T-helper 22 cell (primary cell): ENCODE data around the gene NAIF1.
"Not testable (repeated sequence)": the region's sequence is repeated elsewhere in the genome, so short reads cannot be mapped to it uniquely, and the experiment has no call there.

Experiments used
- DNase-seq: peaks from one replicate; pipeline ENCODE4 v3.0.0-alpha.2; 2020; ENCODE audit warnings: low read depth

Gene NAIF1

GRCh38 chr9:128085943-128086342 is 18.8 kb upstream of the NAIF1 start:
- DNase-seq: no peak

GRCh38 chr9:128084746-128085145 is 17.6 kb upstream of the NAIF1 start:
- DNase-seq: no peak

- no peak for DNase-seq
Observed at GRCh38 chr9:128082151-128082550, 15.0 kb upstream of the NAIF1 start.

GRCh38 chr9:128081056-128081455 is 13.9 kb upstream of the NAIF1 start:
- no peak for DNase-seq

- no peak for DNase-seq
Observed at GRCh38 chr9:128080206-128080605, 13.1 kb upstream of the NAIF1 start.

- no peak for DNase-seq
Observed at GRCh38 chr9:128078504-128079434, 11.6 kb upstream of the NAIF1 start.

- DNase-seq: no peak
Observed at GRCh38 chr9:128077847-128078503, 10.9 kb upstream of the NAIF1 start.

- no peak for DNase-seq
Observed at GRCh38 chr9:128073253-128073886, 6.2 kb upstream of the NAIF1 start.

- DNase-seq: peak; percentile 47
Observed at GRCh38 chr9:128072144-128073021, 5.3 kb upstream of the NAIF1 start.

GRCh38 chr9:128071475-128071874 is 4.4 kb upstream of the NAIF1 start:
- DNase-seq: not testable (repeated sequence)

GRCh38 chr9:128070874-128071273 is 3.8 kb upstream of the NAIF1 start:
- no peak for DNase-seq

- peak; percentile 40 for DNase-seq
Observed at GRCh38 chr9:128068386-128069205, 1.5 kb upstream of the NAIF1 start.

- DNase-seq: peak; percentile 100
Observed at GRCh38 chr9:128067645-128068385, 695 bp upstream of the NAIF1 start, which contains the start of gene SLC25A25. SLC25A25 (plus strand) TSS chr9:128068232; CDS start chr9:128068320, 88 bp downstream.

- DNase-seq: no peak
Observed at GRCh38 chr9:128065907-128066712, 1.0 kb downstream of the NAIF1 start.

- no peak for DNase-seq
Observed at GRCh38 chr9:128062846-128063831, 4.0 kb downstream of the NAIF1 start.

- DNase-seq: no peak
Observed at GRCh38 chr9:128062279-128062678, 4.8 kb downstream of the NAIF1 start.

GRCh38 chr9:128061275-128061960 is 5.7 kb downstream of the NAIF1 start:
- DNase-seq: no peak
